ENCODE measurements around the gene SKP2.
A peak's percentile ranks its signal among the peaks of the same experiment; 100 is the strongest.
"Not testable (repeated sequence)": the region's sequence is repeated elsewhere in the genome, so short reads cannot be mapped to it uniquely, and the experiment has no call there.

SKP2 gene

DNA sequence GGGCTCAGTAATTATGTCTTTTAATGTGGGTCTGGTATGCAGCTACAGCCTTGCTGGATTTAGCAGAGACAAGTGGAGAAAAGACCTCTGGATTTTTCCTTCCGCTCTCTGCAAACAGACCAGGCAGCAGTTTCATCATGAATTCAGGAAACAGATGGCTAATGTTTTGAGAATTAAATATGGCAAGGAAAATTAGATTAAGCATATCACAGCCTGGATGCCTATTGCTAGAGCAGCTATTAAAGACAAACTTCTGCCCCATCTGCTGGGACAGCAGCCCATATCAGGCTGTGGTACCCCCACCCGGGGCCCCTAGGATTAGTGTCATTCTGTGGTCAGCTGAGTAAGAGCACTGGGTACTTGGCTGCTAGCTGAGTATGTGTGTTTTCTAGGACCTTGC, 6.2 kb downstream of the SKP2 start:
- DNase-seq: no peak

DNA sequence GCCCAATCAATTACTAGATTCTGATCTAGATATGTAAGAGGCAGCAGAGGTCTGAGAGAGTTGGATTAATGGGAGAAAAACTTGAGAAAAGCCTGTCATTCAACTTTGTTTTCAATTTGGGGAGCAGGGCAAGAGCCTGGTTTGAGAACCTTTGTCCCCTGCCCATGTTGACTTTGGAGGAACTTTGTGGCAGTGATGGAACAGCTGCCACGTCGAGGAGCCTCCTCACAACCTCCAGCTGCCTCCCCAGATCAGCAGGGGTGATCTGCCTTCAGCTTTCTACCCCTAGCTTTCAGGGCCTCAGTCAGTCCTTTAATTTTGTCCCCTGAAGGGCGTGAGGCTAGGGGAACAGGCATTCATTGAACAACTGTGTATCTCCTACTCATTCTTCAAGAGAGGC, 8.7 kb downstream of the SKP2 start:
- DNase-seq: no peak

GRCh38 chr5:36161361-36161760, 9.4 kb downstream of the SKP2 start:
- peak; percentile 15 for DNase-seq

GRCh38 chr5:36162810-36163486, 11.0 kb downstream of the SKP2 start:
- DNase-seq: no peak

GRCh38 chr5:36164461-36164860, 12.6 kb downstream of the SKP2 start:
- no peak for DNase-seq

- no peak for DNase-seq
These were observed 16.8 kb downstream of the SKP2 start for GRCh38 chr5:36168737-36169136.

- no peak for DNase-seq
These were observed 19.0 kb downstream of the SKP2 start for GRCh38 chr5:36170832-36171424.

- DNase-seq: no peak
These were observed 20.7 kb downstream of the SKP2 start for GRCh38 chr5:36172599-36172998.

- DNase-seq: no peak
These were observed 21.5 kb downstream of the SKP2 start for GRCh38 chr5:36173426-36173825.

DNA sequence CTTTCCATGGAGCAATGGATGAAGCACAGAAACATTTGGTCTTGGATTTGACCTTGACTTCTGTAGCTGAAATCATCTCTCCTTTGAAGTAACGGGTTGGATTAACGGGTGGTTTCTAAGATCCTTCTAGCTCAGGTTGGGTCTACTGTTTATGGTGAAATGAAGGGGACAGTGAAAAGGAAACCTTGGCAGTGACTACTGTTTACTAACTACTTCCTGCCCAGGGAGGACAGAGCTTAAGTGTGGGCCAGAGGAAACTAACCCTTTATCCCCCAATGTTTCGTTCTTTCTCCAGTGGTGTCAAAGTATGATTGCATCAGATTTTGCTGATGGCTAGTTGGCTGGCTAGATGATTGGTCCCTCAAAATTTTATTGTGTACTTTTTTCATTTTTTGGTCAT, 22.2 kb downstream of the SKP2 start:
- DNase-seq: no peak

DNA sequence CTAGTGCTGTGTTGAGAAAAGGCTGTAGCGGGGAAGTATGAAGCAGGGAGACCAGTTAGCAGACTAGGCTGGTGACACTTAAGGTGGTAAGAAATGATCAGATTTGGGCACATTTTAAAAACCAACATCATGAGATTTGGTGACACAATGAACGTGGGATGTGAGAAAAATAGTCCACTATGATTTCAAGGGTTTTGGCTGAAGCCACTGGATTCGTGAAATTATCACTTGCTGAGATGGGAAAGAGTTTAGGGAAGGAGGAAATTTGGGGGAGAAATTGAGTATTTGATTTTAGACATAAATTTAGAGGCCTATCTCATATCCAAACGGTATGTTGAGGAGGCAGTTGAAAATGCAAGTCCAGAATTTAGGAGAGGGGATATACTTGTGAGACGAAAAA, 23.1 kb downstream of the SKP2 start:
- DNase-seq: no peak

GRCh38 chr5:36177154-36177553, 25.2 kb downstream of the SKP2 start:
- no peak for DNase-seq

- no peak for DNase-seq
These were observed 26.0 kb downstream of the SKP2 start for GRCh38 chr5:36177715-36178523.

DNA sequence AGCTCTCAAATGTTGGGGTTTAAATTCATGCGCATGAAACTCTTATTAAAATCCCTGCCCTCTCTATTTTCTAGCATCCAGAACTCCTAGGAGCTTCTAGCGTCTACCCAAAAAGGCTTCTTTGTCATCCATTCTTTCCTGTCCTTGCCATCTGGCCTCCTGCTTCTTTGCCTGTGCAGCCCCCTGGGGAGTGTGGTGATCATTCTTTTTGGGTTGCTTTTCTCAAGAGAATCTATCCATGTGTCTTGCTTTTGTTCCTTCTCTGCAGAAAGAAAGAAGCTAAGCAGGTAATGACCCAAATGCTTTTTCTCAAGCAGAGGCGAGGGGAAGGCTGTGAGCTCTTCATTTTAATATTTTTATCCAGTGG, 26.6 kb downstream of the SKP2 start:
- DNase-seq: no peak

DNA sequence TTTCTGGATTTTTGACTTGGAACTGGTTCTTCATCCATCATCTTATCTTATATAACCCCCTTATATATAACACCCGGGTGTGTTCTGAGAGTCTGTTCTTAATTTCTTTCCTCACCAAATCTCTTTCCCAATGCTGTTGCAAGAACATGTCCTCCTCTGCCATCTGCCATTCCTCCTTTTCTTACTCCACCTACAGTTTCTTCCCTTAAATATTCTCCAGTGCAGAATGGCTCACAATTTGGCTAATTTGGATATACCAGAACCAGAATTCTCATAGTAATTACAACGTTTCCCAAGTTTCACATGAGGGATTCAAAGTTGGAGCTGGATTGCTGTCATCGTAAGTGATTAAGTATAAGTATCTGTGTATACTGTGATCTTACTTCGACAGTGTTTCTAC, 28.0 kb downstream of the SKP2 start:
- no peak for DNase-seq

DNA sequence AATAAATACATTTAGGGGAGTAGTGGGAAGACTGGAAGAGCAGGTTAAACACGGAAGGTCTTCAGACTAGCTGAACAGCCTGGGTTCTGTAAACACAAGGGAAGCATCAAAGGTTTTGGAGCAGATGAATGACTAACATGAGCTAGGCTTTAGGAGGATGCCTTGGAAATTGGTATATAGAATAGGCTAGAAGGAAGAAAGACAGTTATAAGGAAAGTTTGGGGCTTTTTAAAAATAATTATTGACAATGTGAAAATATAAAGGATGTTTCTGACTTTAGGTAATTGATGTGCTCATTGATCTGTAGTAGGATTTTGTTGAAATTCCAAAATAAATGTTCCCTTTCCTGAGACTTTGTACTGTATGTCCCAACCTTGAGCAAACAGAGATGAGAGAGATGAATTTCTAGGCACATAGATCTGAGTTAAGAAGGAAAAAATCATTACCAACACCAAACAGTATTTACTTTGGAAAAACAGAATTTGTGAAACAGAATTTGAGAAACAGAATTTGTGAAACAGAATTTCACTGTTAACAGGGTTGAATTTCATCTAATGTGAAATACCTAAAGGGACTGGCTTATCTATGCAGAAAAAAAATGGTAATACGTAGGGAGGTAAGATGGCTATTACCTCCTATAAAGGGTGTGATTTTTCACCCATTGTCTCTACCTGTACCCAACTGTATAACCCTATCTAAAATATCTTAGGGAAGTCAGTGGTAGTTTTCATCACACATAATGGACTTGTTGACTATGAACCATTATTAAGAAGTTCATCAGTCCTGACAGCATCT, 28.8 kb downstream of the SKP2 start:
- DNase-seq: no peak

- no peak for DNase-seq
These were observed 29.9 kb downstream of the SKP2 start for GRCh38 chr5:36181774-36182173.

- DNase-seq: not testable (repeated sequence)
These were observed 32.5 kb downstream of the SKP2 start for GRCh38 chr5:36184408-36184807.

DNA sequence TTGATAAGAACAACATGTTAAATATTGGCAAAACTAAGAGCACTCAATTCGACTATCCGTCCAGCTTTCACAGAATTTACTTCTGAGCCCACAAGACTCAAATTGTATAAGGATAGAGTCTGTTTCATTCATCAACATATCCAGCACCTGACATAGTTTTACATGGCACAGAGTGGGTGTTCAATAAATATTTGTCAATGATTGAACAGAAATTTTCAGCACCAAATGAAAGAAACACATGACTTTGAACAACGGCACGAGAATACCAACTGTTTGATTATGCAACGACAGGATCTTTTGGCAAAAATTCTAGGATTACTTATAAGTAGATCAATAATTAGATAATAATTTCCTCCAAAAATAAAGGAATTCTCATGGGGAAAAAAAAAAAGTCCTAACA, 41.8 kb downstream of the SKP2 start:
- DNase-seq: no peak

GRCh38 chr5:36198281-36198680, 46.4 kb downstream of the SKP2 start:
- no peak for DNase-seq

GRCh38 chr5:36198783-36199182, 46.9 kb downstream of the SKP2 start:
- not testable (repeated sequence) for DNase-seq

GRCh38 chr5:36199620-36200019, 47.7 kb downstream of the SKP2 start:
- no peak for DNase-seq

GRCh38 chr5:36200513-36200912, 48.6 kb downstream of the SKP2 start:
- DNase-seq: no peak
